ENCODE results near the gene MAB21L3.

Gene MAB21L3

GRCh38 chr1:116147114-116147510 lies 35.9 kb downstream of the MAB21L3 start:
- H3K4me2 ChIP-seq = no peak overlapping the region
- no peak for TF ChIP-seq CTCF (conservative IDR thresholded peaks at IDR 0.05; ENCODE audit: low read depth, low read length)
- no peak overlapping the region for H3K27ac ChIP-seq
- no peaks in the 10 kb centered on the region for H3K4me1 ChIP-seq (ENCODE audit: low read depth, poor library complexity, severe bottlenecking)
- no peak overlapping the region for H2AFZ ChIP-seq (ENCODE audit: low read depth)
- no peak overlapping the region for H3K4me3 ChIP-seq (IDR thresholded peaks at IDR 0.05; ENCODE audit: insufficient read depth, low read depth, low read length)
- H3K36me3 ChIP-seq (ENCODE audit: insufficient read depth) = no peaks in the 10 kb centered on the region
- H3K27me3 ChIP-seq (ENCODE audit: insufficient read depth, low read depth) = no peaks in the 10 kb centered on the region
- H3K79me2 ChIP-seq (ENCODE audit: insufficient read depth, low read depth) = no peaks in the 10 kb centered on the region
- no peak overlapping the region for H3K9ac ChIP-seq
- no peaks in the 10 kb centered on the region for H4K20me1 ChIP-seq (ENCODE audit: insufficient read depth)

GRCh38 chr1:116147972-116148371 lies 36.8 kb downstream of the MAB21L3 start:
- H4K20me1 ChIP-seq (ENCODE audit: insufficient read depth) = no peaks in the 10 kb centered on the region

GRCh38 chr1:116148967-116149366 lies 37.8 kb downstream of the MAB21L3 start:
- Histone ChIP-seq H3K4me1 (ENCODE audit: low read depth, poor library complexity, severe bottlenecking) (no peaks in the 10 kb centered on the region), H3K4me3 (IDR thresholded peaks at IDR 0.05; ENCODE audit: insufficient read depth, low read depth, low read length) (no peak overlapping the region), H3K27me3 (ENCODE audit: insufficient read depth, low read depth) (no peaks in the 10 kb centered on the region), H3K4me2 (no peak overlapping the region), H2AFZ (ENCODE audit: low read depth) (no peak overlapping the region), H3K79me2 (ENCODE audit: insufficient read depth, low read depth) (no peaks in the 10 kb centered on the region), H3K27ac (no peak overlapping the region), H4K20me1 (ENCODE audit: insufficient read depth) (no peaks in the 10 kb centered on the region), H3K9ac (no peak overlapping the region), H3K36me3 (ENCODE audit: insufficient read depth) (no peaks in the 10 kb centered on the region)
- no peak for TF ChIP-seq CTCF (conservative IDR thresholded peaks at IDR 0.05; ENCODE audit: low read depth, low read length)

More at GRCh38 chr1:116147972-116148371, 36.8 kb downstream of the MAB21L3 start:
- Histone ChIP-seq H2AFZ (ENCODE audit: low read depth) (no peak overlapping the region), H3K27me3 (ENCODE audit: insufficient read depth, low read depth) (no peaks in the 10 kb centered on the region), H3K36me3 (ENCODE audit: insufficient read depth) (no peaks in the 10 kb centered on the region), H3K4me2 (no peak overlapping the region), H3K79me2 (ENCODE audit: insufficient read depth, low read depth) (no peaks in the 10 kb centered on the region), H3K27ac (no peak overlapping the region), H3K9ac (no peak overlapping the region), H3K4me3 (IDR thresholded peaks at IDR 0.05; ENCODE audit: insufficient read depth, low read depth, low read length) (no peak overlapping the region), H3K4me1 (ENCODE audit: low read depth, poor library complexity, severe bottlenecking) (no peaks in the 10 kb centered on the region)
- TF ChIP-seq CTCF (conservative IDR thresholded peaks at IDR 0.05; ENCODE audit: low read depth, low read length) = no peak

DNA sequence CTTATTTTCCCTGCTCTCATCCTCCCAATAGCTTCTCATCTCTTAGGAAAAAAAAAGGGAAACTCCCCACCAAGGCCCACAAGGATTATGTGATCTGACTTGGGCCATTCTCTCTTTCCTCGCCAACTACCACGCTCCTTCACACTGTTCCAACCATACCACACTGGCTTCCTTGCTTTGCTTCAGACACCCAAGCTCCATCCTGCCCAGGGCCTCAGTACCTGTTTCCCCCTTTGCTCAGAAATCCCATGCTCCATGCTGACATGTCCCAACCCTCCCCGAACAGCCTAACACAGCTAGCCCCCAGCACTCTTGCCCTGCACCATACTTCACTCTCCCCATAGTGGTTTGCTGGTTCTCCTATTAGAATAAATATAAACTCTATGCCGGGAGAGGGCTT lies 39.2 kb downstream of the MAB21L3 start:
- no peaks in the 10 kb centered on the region for H3K4me1 ChIP-seq (ENCODE audit: low read depth, poor library complexity, severe bottlenecking)
- no peak overlapping the region for H3K4me2 ChIP-seq
- H3K79me2 ChIP-seq (ENCODE audit: insufficient read depth, low read depth) = no peaks in the 10 kb centered on the region
- H3K36me3 ChIP-seq (ENCODE audit: insufficient read depth) = no peaks in the 10 kb centered on the region
- no peak overlapping the region for H3K27ac ChIP-seq
- TF ChIP-seq CTCF (conservative IDR thresholded peaks at IDR 0.05; ENCODE audit: low read depth, low read length) = no peak
- no peaks in the 10 kb centered on the region for H4K20me1 ChIP-seq (ENCODE audit: insufficient read depth)
- H2AFZ ChIP-seq (ENCODE audit: low read depth) = no peak overlapping the region
- no peak overlapping the region for H3K9ac ChIP-seq
- H3K27me3 ChIP-seq (ENCODE audit: insufficient read depth, low read depth) = no peaks in the 10 kb centered on the region
- H3K4me3 ChIP-seq (IDR thresholded peaks at IDR 0.05; ENCODE audit: insufficient read depth, low read depth, low read length) = no peak overlapping the region

All from KMS-11 (cell line).